Measurements from ENCODE around the gene B3GAT1.

Gene B3GAT1

GRCh38 chr11:134406264-134407185 is 5.5 kb downstream of the B3GAT1 start:
- no peak overlapping the region for H4K5ac ChIP-seq (ENCODE audit: low read length)
- WGBS (ENCODE audit: extremely low coverage, insufficient coverage, low lambda C conversion rate), result no CpG with 5 or more reads among the region's 11 CpGs
- H3K4me2 ChIP-seq (ENCODE audit: low read length), result no peak overlapping the region
- no peak overlapping the region for H3K27ac ChIP-seq (ENCODE audit: low read depth, low read length)
- H3K4ac ChIP-seq (ENCODE audit: low read depth, low read length), result no peak overlapping the region
- no peak overlapping the region for H3K18ac ChIP-seq (ENCODE audit: low read length)
- peaks cover 8% of the 10 kb centered on the region for H3K79me1 ChIP-seq (ENCODE audit: low read length)
- no peak for DNase-seq
- no peak overlapping the region for H3K4me3 ChIP-seq (ENCODE audit: low read length)
- H3K56ac ChIP-seq (ENCODE audit: low read length), result no peak overlapping the region
- no peak overlapping the region for H3K9ac ChIP-seq (ENCODE audit: low read length)
- no peak overlapping the region for H2AK5ac ChIP-seq (ENCODE audit: low read length)
- H2BK120ac ChIP-seq (ENCODE audit: low read depth, low read length), result no peak overlapping the region
- H3K79me2 ChIP-seq (ENCODE audit: control insufficient read depth, insufficient read depth, low read length), result peaks cover 1% of the 10 kb centered on the region
- H4K8ac ChIP-seq (ENCODE audit: low read depth, low read length), result no peak overlapping the region
- no peak overlapping the region for H2BK5ac ChIP-seq (ENCODE audit: low read length)
- peaks cover 5% of the 10 kb centered on the region for H3K4me1 ChIP-seq (ENCODE audit: control insufficient read depth, low read depth, low read length)
- H3K27me3 ChIP-seq (ENCODE audit: insufficient read depth, low read length, poor library complexity), result no peaks in the 10 kb centered on the region
- no peak overlapping the region for H3K23ac ChIP-seq (ENCODE audit: low read length)
- no peak overlapping the region for H2BK15ac ChIP-seq (replicated peaks; ENCODE audit: low read depth)
- H3K36me3 ChIP-seq (ENCODE audit: control insufficient read depth, insufficient read depth, low read length), result no peaks in the 10 kb centered on the region

- H3K9ac ChIP-seq (ENCODE audit: low read length), result no peak overlapping the region
- H3K18ac ChIP-seq (ENCODE audit: low read length), result no peak overlapping the region
- H3K36me3 ChIP-seq (ENCODE audit: control insufficient read depth, insufficient read depth, low read length), result no peaks in the 10 kb centered on the region
- no peak overlapping the region for H3K4me3 ChIP-seq (ENCODE audit: low read length)
- H3K27me3 ChIP-seq (ENCODE audit: insufficient read depth, low read length, poor library complexity), result no peaks in the 10 kb centered on the region
- no peak overlapping the region for H4K5ac ChIP-seq (ENCODE audit: low read length)
- no peak overlapping the region for H3K4me2 ChIP-seq (ENCODE audit: low read length)
- no peak overlapping the region for H2BK15ac ChIP-seq (replicated peaks; ENCODE audit: low read depth)
- no CpG with 5 or more reads among the region's 9 CpGs for WGBS (ENCODE audit: extremely low coverage, insufficient coverage, low lambda C conversion rate)
- H2BK120ac ChIP-seq (ENCODE audit: low read depth, low read length), result no peak overlapping the region
- H3K4ac ChIP-seq (ENCODE audit: low read depth, low read length), result no peak overlapping the region
- no peak overlapping the region for H2AK5ac ChIP-seq (ENCODE audit: low read length)
- H2BK5ac ChIP-seq (ENCODE audit: low read length), result no peak overlapping the region
- no peak overlapping the region for H3K27ac ChIP-seq (ENCODE audit: low read depth, low read length)
- no peak overlapping the region for H4K8ac ChIP-seq (ENCODE audit: low read depth, low read length)
- H3K4me1 ChIP-seq (ENCODE audit: control insufficient read depth, low read depth, low read length), result peaks cover 3% of the 10 kb centered on the region
- no peak for DNase-seq
- H3K23ac ChIP-seq (ENCODE audit: low read length), result no peak overlapping the region
- H3K79me1 ChIP-seq (ENCODE audit: low read length), result peaks cover 7% of the 10 kb centered on the region
- no peaks in the 10 kb centered on the region for H3K79me2 ChIP-seq (ENCODE audit: control insufficient read depth, insufficient read depth, low read length)
- H3K56ac ChIP-seq (ENCODE audit: low read length), result no peak overlapping the region
Measured at GRCh38 chr11:134405841-134406240, 6.2 kb downstream of the B3GAT1 start.

GRCh38 chr11:134405436-134405835 is 6.6 kb downstream of the B3GAT1 start:
- H2AK5ac ChIP-seq (ENCODE audit: low read length), result no peak overlapping the region
- no CpG with 5 or more reads among the region's 8 CpGs for WGBS (ENCODE audit: extremely low coverage, insufficient coverage, low lambda C conversion rate)
- no peak overlapping the region for H3K4ac ChIP-seq (ENCODE audit: low read depth, low read length)
- H3K79me2 ChIP-seq (ENCODE audit: control insufficient read depth, insufficient read depth, low read length), result no peaks in the 10 kb centered on the region
- no peak overlapping the region for H3K18ac ChIP-seq (ENCODE audit: low read length)
- no peak overlapping the region for H3K23ac ChIP-seq (ENCODE audit: low read length)
- H3K27ac ChIP-seq (ENCODE audit: low read depth, low read length), result no peak overlapping the region
- H2BK15ac ChIP-seq (replicated peaks; ENCODE audit: low read depth), result no peak overlapping the region
- no peak overlapping the region for H2BK120ac ChIP-seq (ENCODE audit: low read depth, low read length)
- no peak overlapping the region for H3K4me3 ChIP-seq (ENCODE audit: low read length)
- H3K9ac ChIP-seq (ENCODE audit: low read length), result no peak overlapping the region
- H3K79me1 ChIP-seq (ENCODE audit: low read length), result peaks cover 5% of the 10 kb centered on the region
- H4K8ac ChIP-seq (ENCODE audit: low read depth, low read length), result no peak overlapping the region
- no peak overlapping the region for H3K56ac ChIP-seq (ENCODE audit: low read length)
- no peak overlapping the region for H3K4me2 ChIP-seq (ENCODE audit: low read length)
- peaks cover 3% of the 10 kb centered on the region for H3K4me1 ChIP-seq (ENCODE audit: control insufficient read depth, low read depth, low read length)
- no peaks in the 10 kb centered on the region for H3K36me3 ChIP-seq (ENCODE audit: control insufficient read depth, insufficient read depth, low read length)
- H3K27me3 ChIP-seq (ENCODE audit: insufficient read depth, low read length, poor library complexity), result no peaks in the 10 kb centered on the region
- no peak overlapping the region for H4K5ac ChIP-seq (ENCODE audit: low read length)
- H2BK5ac ChIP-seq (ENCODE audit: low read length), result no peak overlapping the region
- no peak for DNase-seq

- no peak overlapping the region for H4K5ac ChIP-seq (ENCODE audit: low read length)
Measured at GRCh38 chr11:134404575-134405341, 7.3 kb downstream of the B3GAT1 start.

GRCh38 chr11:134402910-134403309 is 9.1 kb downstream of the B3GAT1 start:
- no CpG with 5 or more reads among the region's 12 CpGs for WGBS (ENCODE audit: extremely low coverage, insufficient coverage, low lambda C conversion rate)

More at GRCh38 chr11:134404575-134405341, 7.3 kb downstream of the B3GAT1 start:
- H2BK5ac ChIP-seq (ENCODE audit: low read length), result no peak overlapping the region
- DNase-seq, result no peak
- no peak overlapping the region for H3K18ac ChIP-seq (ENCODE audit: low read length)
- no peaks in the 10 kb centered on the region for H3K4me1 ChIP-seq (ENCODE audit: control insufficient read depth, low read depth, low read length)
- no peak overlapping the region for H3K9ac ChIP-seq (ENCODE audit: low read length)
- H3K27me3 ChIP-seq (ENCODE audit: insufficient read depth, low read length, poor library complexity), result no peaks in the 10 kb centered on the region
- H4K8ac ChIP-seq (ENCODE audit: low read depth, low read length), result no peak overlapping the region
- H3K79me1 ChIP-seq (ENCODE audit: low read length), result peaks cover 7% of the 10 kb centered on the region
- H2AK5ac ChIP-seq (ENCODE audit: low read length), result no peak overlapping the region
- no peak overlapping the region for H3K4ac ChIP-seq (ENCODE audit: low read depth, low read length)
- H3K36me3 ChIP-seq (ENCODE audit: control insufficient read depth, insufficient read depth, low read length), result no peaks in the 10 kb centered on the region
- H3K79me2 ChIP-seq (ENCODE audit: control insufficient read depth, insufficient read depth, low read length), result peaks cover 2% of the 10 kb centered on the region
- H2BK15ac ChIP-seq (replicated peaks; ENCODE audit: low read depth), result no peak overlapping the region
- WGBS (ENCODE audit: extremely low coverage, insufficient coverage, low lambda C conversion rate), result no CpG with 5 or more reads among the region's 30 CpGs
- H3K23ac ChIP-seq (ENCODE audit: low read length), result no peak overlapping the region
- H3K4me2 ChIP-seq (ENCODE audit: low read length), result no peak overlapping the region
- no peak overlapping the region for H3K27ac ChIP-seq (ENCODE audit: low read depth, low read length)
- H2BK120ac ChIP-seq (ENCODE audit: low read depth, low read length), result no peak overlapping the region
- no peak overlapping the region for H3K56ac ChIP-seq (ENCODE audit: low read length)
- H3K4me3 ChIP-seq (ENCODE audit: low read length), result no peak overlapping the region

More at GRCh38 chr11:134402910-134403309, 9.1 kb downstream of the B3GAT1 start:
- no peak overlapping the region for H3K18ac ChIP-seq (ENCODE audit: low read length)
- no peak overlapping the region for H3K27ac ChIP-seq (ENCODE audit: low read depth, low read length)
- no peak overlapping the region for H2BK15ac ChIP-seq (replicated peaks; ENCODE audit: low read depth)
- H3K23ac ChIP-seq (ENCODE audit: low read length), result no peak overlapping the region
- H3K4ac ChIP-seq (ENCODE audit: low read depth, low read length), result no peak overlapping the region
- no peak overlapping the region for H4K8ac ChIP-seq (ENCODE audit: low read depth, low read length)
- H3K79me2 ChIP-seq (ENCODE audit: control insufficient read depth, insufficient read depth, low read length), result peaks cover 2% of the 10 kb centered on the region
- H3K79me1 ChIP-seq (ENCODE audit: low read length), result peaks cover 8% of the 10 kb centered on the region
- H3K56ac ChIP-seq (ENCODE audit: low read length), result no peak overlapping the region
- H4K5ac ChIP-seq (ENCODE audit: low read length), result no peak overlapping the region
- no peak overlapping the region for H3K9ac ChIP-seq (ENCODE audit: low read length)
- no peak overlapping the region for H2AK5ac ChIP-seq (ENCODE audit: low read length)
- no peaks in the 10 kb centered on the region for H3K36me3 ChIP-seq (ENCODE audit: control insufficient read depth, insufficient read depth, low read length)
- no peaks in the 10 kb centered on the region for H3K4me1 ChIP-seq (ENCODE audit: control insufficient read depth, low read depth, low read length)
- no peak overlapping the region for H3K4me2 ChIP-seq (ENCODE audit: low read length)
- H2BK120ac ChIP-seq (ENCODE audit: low read depth, low read length), result no peak overlapping the region
- no peak overlapping the region for H3K4me3 ChIP-seq (ENCODE audit: low read length)
- no peak for DNase-seq
- H2BK5ac ChIP-seq (ENCODE audit: low read length), result no peak overlapping the region
- H3K27me3 ChIP-seq (ENCODE audit: insufficient read depth, low read length, poor library complexity), result no peaks in the 10 kb centered on the region
